T follicular helper cell (primary cell): Measurements from ENCODE around the gene AICDA.
"Not testable (repeated sequence)": the region's sequence is repeated elsewhere in the genome, so short reads cannot be mapped to it uniquely, and the experiment has no call there.

Source experiments
- DNase-seq: peaks from one replicate; pipeline ENCODE4 v3.0.0-alpha.2; 2020; ENCODE audit warnings: low read depth
- total RNA-seq, 2 experiments: gene quantifications; one replicate each; lab custom pipeline; 2026; lab: John Stamatoyannopoulos, UW

The AICDA gene
- 0 reads per million in 2 experiments for total RNA-seq

DNA sequence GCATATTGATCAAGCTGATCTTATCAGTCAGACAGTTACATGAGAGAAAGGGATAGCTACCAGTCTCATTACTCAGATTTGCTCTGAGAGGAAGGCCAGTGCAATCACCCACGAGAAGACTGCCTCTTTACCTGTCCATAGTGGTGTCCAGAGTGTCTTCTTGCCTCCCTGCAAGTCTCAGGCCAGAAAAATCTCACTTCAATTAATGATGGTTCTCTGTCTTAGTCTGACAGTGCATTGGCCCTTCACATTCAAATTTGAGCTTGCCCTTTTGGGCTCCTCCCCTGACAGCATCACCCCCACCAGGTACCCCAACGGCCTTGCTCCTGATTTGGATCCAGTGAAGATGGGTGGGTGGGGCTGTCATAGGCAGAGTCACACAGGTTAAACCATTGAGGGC is at the start of gene AICDA:
Gene AICDA (minus strand): TSS at position 231 of the 400 bp plus-strand sequence. CDS start 92 bp downstream, at position 139.
- DNase-seq: no peak

DNA sequence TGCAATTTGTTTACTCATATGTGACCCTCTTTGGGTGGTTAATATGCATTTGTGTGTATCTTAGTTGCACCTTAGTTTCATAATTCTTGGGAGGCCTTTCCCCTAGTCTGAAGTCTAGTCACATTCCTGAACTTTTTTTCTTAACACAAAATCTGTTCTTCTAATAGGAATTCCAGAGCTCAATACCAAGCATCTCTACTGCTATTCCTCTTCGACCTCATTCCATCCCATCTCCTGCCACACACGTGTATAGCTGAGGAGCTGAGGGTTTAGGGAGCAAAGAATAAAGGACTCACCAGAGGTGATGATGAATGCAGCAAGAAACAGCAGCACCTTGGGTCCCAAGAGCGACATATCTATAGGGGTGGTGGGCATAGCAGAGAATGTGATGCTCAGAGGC is 49.1 kb upstream of the AICDA start:
- no peak for DNase-seq

DNA sequence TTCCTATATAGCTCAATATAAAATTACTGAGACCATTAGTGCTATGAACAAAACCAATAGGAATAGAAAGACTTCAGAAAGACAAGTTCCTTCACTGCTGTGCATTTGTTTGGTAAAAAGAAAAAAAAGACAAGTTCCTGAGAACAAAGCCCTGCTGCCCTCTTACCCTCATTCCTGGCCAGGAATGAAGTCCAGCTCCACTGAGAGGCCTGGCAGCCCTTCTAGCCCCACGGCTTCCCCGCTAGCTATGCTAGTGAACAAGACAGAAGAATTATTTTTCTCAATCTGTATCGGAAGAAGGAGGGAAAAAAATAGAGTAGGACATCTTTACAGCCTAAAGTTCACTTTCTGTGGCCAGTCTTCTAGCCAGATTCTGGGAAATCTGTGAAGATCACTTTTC is 48.4 kb upstream of the AICDA start:
- DNase-seq: no peak

DNA sequence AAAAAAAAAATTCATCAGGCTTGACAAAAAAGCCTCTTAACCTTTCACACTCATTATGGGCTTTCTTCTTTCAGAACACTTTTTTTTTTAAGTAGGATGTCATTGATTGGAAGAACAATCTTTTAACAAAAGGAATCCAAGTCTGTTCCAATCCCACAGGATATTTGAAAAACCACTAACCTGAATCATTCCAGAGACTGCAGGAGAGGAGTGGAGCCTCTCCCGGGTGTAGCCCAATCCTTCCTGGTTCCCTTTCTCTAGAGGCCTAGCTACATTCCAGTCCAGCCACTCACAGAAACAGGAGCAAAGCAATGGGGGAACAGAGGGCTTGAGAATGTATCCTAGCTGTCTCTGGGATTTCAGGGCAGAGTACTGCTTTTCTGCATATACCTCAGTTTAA is 45.7 kb upstream of the AICDA start:
- no peak for DNase-seq

DNA sequence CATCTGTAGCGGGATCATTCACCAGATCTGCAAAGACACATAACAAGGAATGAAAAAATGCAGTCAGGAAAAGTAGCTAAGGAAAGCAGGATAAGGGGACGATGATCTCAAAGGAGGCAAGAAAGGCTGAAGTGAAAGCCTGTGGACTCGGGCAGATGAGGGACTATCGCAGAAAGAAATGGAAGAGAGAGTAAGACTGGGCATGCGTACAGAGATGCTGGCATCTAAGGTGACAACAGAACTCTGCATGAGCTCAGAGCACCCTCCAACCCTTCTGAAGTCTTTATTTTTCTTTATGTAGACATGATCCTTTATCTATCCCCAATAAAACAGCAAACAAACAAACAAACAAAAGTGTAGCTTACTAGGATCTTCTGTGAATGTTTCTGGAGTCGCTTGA is 42.8 kb upstream of the AICDA start:
- no peak for DNase-seq

DNA sequence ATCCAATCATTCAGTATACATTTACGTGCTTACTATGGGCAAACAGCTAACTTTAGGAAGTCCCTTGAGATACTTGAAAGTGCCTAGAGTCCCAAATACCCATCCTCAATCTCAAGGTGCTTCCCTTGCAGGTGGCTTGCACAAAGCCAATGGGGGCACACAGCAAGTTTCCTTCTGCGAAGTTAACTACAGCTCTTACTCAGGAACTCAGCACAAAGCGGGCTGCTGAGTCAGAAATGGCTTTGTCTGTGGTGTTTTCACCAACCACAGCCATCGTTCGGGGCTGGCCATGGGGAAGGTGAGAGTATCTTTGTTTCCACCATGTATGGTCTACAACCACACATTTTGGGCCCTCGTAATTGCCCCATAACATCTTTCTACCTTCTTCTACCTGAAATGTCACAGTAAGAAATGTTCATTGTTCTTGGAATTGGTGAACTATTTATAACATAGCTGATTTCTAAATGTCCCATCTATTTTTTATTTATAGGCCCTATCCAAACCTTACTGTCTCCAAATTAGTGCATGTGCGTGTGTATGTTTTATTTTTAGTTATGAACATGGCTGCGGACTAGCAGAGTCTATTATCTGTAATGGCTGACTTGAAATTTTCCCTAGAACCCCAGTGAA is 36.0 kb upstream of the AICDA start:
- no peak for DNase-seq

DNA sequence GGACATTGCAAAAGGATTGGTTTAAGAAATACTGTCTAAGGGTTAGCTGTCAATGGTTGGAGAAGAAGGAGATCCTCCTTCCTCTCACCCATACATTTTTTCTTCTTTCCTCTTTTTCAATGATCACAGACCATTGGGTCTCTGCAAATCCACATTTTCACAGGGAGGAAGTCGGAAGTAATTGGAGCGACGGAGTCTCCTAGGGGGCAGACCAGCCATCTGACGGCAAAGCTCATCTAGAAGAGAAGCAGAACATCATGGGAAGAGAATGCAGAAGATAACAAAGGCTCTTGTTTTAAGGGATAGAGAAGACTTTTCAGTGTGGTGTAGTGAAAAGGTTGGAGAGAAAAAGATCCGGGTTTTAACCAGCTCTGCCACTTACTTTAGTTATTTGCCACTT is 35.3 kb upstream of the AICDA start:
- DNase-seq: no peak

DNA sequence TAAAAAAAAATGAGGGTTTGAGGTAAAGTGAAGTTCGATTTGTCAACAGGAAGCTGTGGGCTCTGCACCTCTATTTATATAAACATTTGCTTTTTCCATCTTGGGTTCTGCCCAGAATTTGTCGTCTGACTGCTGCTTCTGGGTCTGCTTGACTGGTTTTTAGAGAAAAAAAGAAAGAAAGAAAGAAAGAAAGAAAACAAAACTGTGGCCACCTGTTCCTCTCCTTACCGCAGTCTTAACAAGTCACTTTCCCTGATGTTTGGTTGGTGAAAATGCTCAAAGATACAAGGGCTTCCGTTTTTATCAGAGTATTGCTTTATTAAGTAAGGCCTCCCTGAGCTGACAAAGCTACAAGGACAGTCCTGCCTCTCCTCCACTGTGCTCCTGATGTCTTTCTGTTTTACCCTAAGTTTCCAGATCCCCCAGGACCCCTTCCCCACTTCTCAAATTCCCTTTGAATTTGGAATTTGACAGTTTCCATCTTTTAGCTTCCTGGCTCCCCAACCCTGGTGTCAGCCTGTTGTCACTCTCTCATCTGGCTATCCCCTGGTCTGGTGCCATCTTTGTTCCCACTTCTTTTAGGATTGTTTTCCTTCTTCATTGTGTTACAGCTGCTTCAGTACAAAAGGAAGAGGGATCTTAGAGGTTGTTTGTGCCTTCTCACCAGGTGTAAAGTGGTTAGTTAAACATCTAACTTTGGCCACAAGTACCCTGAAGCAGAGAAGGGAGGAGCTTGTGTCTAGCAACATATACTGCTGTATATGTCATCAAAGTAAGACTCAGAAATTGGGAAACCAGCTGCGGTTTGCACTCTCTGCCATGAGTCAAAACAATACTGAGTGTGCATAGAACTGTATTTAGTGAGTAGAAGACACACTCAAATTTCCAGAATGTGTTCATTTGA is 31.9 kb upstream of the AICDA start:
- peak; percentile 17 for DNase-seq

DNA sequence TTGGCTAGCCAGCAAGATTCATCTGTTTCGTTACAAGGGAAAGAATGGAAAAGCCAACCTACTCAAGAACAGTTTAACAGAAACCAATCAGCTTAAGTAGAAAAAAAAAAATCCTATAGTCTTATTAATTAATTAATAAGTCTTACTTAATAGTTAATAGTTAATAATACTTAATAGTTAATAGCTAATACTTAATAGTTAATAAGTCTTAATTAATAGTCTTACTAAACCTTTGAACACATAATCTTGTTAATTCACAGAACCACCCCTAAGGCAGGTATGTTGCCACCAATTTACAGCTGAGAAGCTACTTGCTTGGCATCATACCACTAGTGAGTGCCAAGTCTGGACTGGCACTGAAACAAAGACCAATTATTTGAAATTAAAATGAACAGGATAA is 30.1 kb upstream of the AICDA start:
- DNase-seq: no peak

DNA sequence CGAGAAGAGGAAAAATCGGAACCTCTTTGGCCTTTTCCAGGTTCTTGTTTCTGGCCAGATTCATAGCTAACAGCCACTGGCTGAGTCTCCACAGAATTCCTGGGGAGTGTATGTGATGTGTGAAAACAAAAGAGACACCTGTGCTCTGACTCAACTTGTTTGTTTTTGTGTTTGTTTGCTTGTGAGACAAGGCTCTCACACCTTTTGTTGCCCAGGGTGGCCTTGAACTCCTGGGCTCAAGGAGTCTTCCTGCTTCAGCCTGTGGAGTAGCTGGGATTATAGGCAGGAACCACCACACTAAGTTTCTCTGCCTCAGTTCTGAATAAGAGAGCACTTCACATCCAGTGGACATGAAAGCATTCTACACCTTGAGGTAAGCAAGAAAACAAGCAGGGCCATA is 27.3 kb upstream of the AICDA start:
- DNase-seq: no peak

DNA sequence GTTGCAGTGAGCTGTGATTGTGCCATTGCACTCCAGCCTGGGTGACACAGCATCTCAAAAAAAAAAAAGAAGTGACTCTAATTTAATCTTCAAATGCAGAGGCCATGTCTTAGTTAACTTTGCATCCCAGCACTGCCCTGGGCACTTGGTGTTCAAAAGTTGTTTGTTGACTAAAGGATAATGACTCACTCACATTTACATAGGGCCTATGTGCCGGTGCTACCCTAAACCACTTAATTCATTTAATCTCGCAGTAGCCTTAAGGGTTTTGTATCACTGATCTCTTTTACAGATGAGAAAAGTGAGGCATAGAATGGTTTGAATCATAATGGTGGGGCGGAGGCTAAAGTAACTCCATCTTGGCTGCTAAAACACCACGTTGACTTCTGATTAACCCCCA is 26.3 kb upstream of the AICDA start:
- DNase-seq: no peak

DNA sequence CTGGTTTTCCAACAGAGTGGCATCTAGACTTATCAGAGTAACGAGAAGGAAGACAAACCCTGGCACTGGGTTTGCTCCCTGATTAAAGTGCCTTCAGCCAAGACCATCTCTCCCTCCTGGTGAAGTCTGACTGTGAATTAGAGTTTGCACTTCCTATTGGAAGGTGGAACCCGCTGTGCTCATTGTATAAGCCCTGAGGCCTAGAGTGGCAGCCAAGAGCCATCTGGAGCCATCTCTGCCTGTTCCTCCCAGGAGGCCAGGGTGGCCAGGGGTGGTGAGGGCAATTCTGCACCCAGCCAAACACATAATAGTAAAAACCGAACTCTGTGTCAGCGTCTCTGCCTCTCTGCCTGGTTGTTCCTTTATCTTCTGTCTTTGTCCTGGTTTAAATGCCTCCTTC is 25.0 kb upstream of the AICDA start:
- no peak for DNase-seq

DNA sequence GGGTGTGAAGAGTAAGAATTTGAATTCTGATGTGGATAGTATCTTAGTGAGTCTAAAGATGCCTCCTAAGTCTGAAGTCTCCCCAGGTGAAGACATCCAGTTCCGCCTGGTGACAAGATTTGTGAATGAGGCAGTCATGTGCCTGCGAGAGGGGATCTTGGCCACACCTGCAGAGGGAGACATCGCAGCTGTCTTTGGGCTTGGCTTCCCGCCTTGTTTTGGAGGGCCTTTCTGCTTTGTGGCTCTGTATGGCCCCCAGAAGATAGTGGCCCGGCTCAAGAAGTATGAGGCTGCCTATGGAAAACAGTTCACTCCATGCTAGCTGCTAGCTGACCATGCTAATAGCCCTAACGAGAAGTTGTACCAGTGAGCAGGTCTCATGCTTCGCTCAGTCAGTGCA is 24.6 kb upstream of the AICDA start:
- no peak for DNase-seq

DNA sequence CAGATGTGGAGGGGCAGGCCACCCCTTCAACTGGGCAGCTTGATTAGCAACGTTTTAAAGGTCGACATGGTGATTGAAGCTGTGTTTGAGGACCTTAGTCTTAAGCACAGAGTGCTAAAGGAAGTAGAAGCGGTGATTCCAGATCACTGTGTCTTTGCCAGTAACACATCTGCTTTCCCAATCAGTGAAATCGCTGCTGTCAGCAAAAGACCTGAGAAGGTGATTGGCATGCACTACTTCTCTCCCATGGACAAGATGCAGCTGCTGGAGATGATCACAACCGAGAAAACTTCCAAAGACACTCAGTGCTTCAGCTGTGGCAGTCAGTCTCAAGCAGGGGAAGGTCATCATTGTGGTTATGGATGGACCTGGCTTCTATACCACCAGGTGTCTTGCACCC is 23.9 kb upstream of the AICDA start:
- DNase-seq: no peak

DNA sequence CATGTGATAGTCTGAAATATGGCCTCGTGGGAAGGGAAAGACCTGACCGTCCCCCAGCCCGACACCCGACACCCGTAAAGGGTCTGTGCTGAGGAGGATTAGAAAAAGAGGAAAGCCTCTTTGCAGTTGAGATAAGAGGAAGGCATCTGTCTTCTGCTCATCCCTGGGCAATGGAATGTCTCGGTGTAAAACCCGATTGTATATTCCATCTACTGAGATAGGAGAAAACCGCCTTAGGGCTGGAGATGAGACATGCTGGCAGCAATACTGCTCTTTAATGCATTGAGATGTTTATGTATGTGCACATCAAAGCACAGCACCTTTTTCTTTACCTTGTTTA is 23.3 kb upstream of the AICDA start:
- DNase-seq: not testable (repeated sequence)

DNA sequence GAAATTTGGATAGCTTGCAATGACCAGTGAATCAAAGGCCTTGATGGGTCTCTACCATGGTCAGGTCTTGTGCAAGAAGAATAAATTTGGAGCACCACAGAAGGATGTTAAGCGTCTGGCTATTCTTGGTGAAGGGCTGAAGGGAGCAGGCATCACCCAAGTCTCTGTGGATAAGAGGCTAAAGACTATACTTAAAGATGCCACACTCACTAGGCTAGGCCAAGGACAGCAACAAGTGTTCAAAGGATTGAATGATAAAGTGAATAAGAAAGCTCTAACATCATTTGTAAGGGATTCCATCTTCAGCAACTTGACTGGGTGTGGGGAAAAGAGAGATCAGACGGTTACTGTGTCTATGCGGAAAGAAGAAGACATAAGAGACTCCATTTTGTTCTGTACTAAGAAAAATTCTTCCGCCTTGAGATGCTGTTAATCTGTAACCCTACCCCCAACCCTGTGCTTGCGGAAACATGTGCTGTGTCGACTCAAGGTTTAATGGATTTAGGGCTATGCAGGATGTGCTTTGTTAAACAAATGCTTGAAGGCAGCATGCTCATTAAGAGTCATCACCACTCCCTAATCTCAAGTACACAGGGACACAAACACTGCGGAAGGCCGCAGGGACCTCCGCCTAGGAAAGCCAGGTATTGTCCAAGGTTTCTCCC is 22.8 kb upstream of the AICDA start:
- DNase-seq: not testable (repeated sequence)

DNA sequence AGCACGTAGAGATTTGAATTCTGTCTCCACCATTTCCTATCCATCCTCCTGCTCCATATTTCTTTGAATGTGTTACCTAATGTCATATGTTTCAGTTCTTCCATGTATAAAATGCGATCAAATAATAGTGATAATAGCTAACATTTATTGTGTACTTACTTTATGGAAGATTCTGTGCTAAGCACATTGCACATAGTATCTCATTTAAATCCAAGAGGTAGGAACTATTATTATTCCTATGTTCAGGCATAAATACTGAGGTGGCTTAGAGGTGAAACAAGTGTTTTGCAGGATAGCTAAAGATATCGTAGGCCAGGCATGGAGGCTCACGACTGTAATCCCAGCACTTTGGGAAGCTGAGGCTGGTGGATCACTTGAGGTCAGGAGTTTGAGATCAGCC is 17.5 kb upstream of the AICDA start:
- no peak for DNase-seq

DNA sequence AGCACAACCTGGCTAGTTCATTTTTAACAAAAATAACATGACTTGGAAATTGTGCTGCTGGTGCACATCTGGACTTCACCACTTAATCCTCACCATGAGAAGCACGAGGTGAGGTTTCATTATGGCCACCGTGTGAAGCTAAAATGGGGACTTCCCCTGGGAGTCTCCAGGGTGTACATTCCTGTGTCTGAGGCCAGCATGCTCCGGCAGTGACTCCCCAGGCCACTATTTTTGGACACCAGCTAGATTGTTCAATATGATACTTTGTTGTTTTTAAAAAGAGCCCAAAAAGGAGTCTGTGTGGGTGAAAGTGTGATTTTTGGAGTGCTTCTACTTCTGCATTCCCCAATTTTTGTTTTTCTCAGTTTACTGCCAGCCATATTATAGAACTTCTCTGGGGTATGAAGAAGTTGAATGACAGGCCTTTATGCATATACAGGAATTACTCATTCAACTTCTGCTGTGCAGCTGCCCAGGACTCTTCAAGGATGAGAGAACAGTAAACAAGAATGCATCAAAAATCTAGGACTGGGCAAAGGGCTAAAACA is 16.9 kb upstream of the AICDA start:
- no peak for DNase-seq

DNA sequence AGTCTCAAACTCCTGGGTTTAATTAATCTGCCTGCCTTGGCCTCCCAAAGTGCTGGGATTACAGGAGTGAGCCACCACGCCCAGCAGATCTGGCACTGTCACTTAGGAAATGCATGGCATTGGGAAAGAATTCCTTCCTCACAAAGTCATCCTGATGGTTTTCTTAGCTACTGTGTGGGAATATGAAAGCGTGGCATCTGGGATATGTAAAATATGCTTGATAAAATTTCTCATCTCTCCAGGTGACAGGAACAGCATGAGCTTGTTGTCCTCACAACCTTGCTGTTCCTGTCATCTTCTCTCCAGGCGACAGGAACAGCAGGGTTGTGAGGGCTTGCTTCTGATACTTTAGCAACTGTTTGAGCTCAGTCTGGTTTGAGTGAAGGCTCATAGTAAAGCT is 16.1 kb upstream of the AICDA start:
- no peak for DNase-seq

DNA sequence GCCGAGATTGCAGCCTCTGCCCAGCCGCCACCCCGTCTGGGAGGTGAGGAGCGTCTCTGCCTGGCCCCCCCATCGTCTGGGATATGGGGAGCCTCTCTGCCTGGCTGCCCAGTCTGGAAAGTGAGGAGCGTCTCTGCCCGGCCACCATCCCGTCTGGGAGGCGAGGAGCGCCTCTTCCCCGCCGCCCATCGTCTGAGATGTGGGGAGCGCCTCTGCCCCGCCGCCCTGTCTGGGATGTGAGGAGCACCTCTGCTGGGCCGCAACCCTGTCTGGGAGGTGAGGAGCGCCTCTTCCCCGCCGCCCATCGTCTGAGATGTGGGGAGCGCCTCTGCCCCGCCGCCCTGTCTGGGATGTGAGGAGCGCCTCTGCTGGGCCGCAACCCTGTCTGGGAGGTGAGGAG is 12.1 kb upstream of the AICDA start:
- DNase-seq: not testable (repeated sequence)

DNA sequence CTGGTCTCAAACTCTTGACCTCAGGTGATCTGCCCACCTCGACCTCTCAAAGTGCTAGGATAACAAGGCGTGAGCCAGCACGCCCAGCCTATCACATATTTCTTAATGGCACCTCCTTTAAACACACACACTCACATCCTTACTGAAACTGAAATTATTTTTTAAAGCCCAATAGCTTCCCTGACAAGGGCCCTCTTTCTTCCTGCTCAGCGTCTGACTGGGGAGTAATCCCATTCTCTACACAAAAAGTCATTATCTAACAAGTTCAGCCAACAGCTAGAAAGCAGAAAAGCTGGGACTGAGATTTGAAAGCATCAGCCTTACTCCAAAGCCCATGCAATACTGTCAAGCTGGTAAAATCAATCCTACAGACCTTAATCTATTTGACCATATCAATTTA is 10.0 kb upstream of the AICDA start:
- DNase-seq: no peak

DNA sequence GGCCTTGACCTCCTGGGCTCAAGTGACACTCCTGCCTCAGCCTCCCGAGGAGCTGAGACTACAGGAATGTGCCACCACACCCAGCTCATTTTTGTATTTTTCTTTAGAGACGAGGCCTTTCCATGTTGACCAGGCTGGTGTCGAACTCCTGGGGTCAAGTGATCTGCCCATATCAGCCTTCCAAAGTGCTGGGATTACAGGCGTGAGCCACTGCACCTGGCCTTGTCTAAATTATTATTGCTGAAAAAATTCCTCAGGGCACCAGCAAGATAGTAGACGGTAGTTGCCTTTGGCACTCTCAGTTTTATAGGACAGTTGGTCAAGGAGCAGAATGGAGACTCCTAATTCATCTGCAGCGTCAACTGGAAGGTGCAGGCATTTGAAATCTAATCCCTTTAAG is 2.5 kb upstream of the AICDA start:
- DNase-seq: no peak

DNA sequence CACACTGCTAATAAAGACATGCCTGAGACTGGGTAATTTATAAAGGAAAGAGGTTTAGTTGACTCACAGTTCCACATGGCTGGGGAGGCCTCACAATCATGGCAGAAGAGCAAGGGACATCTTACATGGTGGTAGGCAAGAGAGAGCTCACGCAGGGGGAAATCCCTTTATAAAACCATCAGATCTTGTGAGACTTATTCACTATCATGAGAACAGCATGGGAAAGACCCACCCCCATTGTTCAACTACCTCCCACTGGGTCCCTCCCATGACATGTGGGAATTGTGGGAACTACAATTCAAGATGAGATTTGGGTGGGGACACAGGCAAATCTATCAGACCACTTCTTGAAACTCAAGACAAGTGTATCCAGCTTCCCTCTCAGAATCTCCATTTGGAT is 1.2 kb upstream of the AICDA start:
- not testable (repeated sequence) for DNase-seq
